ENCODE results near the gene PRAMEF1. TPM values are rescaled to one million over a fixed set of nuclear protein-coding genes. Genes with fewer than 3 reads are reported as not detected.

Gene PRAMEF1
- total and polyA plus RNA-seq, 2 of the 13 experiments (the other 11 are each of a cell fraction or from before 2014, with no cell fraction given): not detected

GRCh38 chr1:12773438-12773837 is 17.8 kb upstream of the PRAMEF1 start, which contains the start of gene PRAMEF12:
TSS of gene PRAMEF12 (plus strand) at chr1:12773738. CDS start at chr1:12774868, 1,130 bp downstream.
- in situ Hi-C loops (cut with HindIII; ENCODE audit: extremely low pct_ligation_motif_present, low pct_unique_long_range_greater_than_20kb): loop anchor here (10.0 kb wide), 1 partner anchor 499 kb away; no protein-coding TSS in a partner anchor
- H2AFZ ChIP-seq (ENCODE audit: low read length): no peak within 1 kb of the TSS

More at GRCh38 chr1:12773438-12773837, 17.8 kb upstream of the PRAMEF1 start, which contains the start of gene PRAMEF12:
- FAIRE-seq (no peak), DNase-seq (ENCODE audit: low spot score) (no peak), ATAC-seq (no peak)
- CTCF ChIA-PET (ENCODE audit: low intra/inter-chr PET ratio, low total read pairs): no interaction called here
- Histone ChIP-seq H3K9me3 (ENCODE audit: low read length) (no peaks in the 10 kb centered on the region), H3K4me3 (replicated peaks in 1 of 3; ENCODE audit: insufficient read depth in 1 of 3, low read depth in 2 of 3, low read length in 3 of 3) (no peak within 1 kb of the TSS), H3K4me1 (ENCODE audit: insufficient read depth, low read length) (no peaks in the 10 kb centered on the region), H3K27ac (ENCODE audit: extremely low read length, insufficient read depth, low read length) (no peak within 1 kb of the TSS), H3K36me3 (replicated peaks in 1 of 2; ENCODE audit: control insufficient read depth in 1 of 2, insufficient read depth in 2 of 2, low read length in 2 of 2) (no peaks in the 10 kb centered on the region), H3K4me2 (ENCODE audit: low read depth, low read length) (no peak within 1 kb of the TSS), H4K20me1 (ENCODE audit: insufficient read depth, low read length) (no peaks in the 10 kb centered on the region), H3K9ac (ENCODE audit: insufficient read depth, low read depth, low read length) (no peak within 1 kb of the TSS), H3K27me3 (ENCODE audit: control insufficient read depth in 1 of 2, insufficient read depth in 2 of 2, low read length in 2 of 2) (peaks cover 7 to 62% of the 10 kb centered on the region in 2 experiments), H3K79me2 (ENCODE audit: insufficient read depth, low read length) (no peaks in the 10 kb centered on the region)
- POLR2A ChIA-PET: no interaction called here
- 1% methylated on average over 5 of the region's 5 CpGs for WGBS (ENCODE audit: low lambda C conversion rate)
- intact Hi-C loops (cut with micrococcal nuclease; ENCODE audit: unreplicated experiment): no loop called here
- TF ChIP-seq ZNF724P (CRISPR knock-in tag; IDR thresholded peaks at IDR 0.05; ENCODE audit: borderline replicate concordance) (no peak), ATF7-NPFF (CRISPR knock-in tag; IDR thresholded peaks at IDR 0.05; ENCODE audit: low read depth) (no peak), ZFP37 (CRISPR knock-in tag; IDR thresholded peaks at IDR 0.05; ENCODE audit: borderline replicate concordance) (no peak), RNF219 (CRISPR knock-in tag; IDR thresholded peaks at IDR 0.05) (no peak), FOXO4 (CRISPR knock-in tag; conservative IDR thresholded peaks at IDR 0.05) (no peak), SP1 (IDR thresholded peaks at IDR 0.05) (no peak), SP1 (CRISPR knock-in tag; IDR thresholded peaks at IDR 0.05) (no peak), HOXA5 (CRISPR knock-in tag; IDR thresholded peaks at IDR 0.05) (no peak), ELF1 (CRISPR knock-in tag; IDR thresholded peaks at IDR 0.05) (no peak), NONO (IDR thresholded peaks at IDR 0.05) (no peak), NONO (CRISPR knock-in tag; conservative IDR thresholded peaks at IDR 0.05) (no peak), ZNF747 (CRISPR knock-in tag; IDR thresholded peaks at IDR 0.05; ENCODE audit: borderline replicate concordance) (no peak), ISX (CRISPR knock-in tag; conservative IDR thresholded peaks at IDR 0.05) (no peak), TOPORS (CRISPR knock-in tag; IDR thresholded peaks at IDR 0.05) (no peak), ZNF232 (CRISPR knock-in tag; IDR thresholded peaks at IDR 0.05; ENCODE audit: borderline replicate concordance) (no peak), ZNF101 (CRISPR knock-in tag; IDR thresholded peaks at IDR 0.05; ENCODE audit: borderline replicate concordance, low read depth) (no peak)
- BruUV-seq (replicated peaks): no TSS peak

Measured in HepG2 (cell line).